SK-N-SH (cell line): ENCODE results near the gene PAEP. TPM values are rescaled to one million over a fixed set of nuclear protein-coding genes. Genes with fewer than 3 reads are reported as not detected.
"Not testable (repeated sequence)": the region's sequence is repeated elsewhere in the genome, so short reads cannot be mapped to it uniquely, and the experiment has no call there.

ENCODE experiments used
- CTCF ChIA-PET: fragments of 300-600, 350-600 bp; formaldehyde crosslinking; extraction: SDS; loops from one replicate; lab custom pipeline; 2021; lab: Yijun Ruan, JAX
- POLR2A ChIA-PET: fragments of 350-600 bp; sonication (Branson Sonifier 250); formaldehyde crosslinking; extraction: SDS; loops from one replicate; lab custom pipeline; 2020; ENCODE audit warnings: antibody characterized with exemption, inconsistent platforms; lab: Yijun Ruan, JAX
- DNase-seq: peaks from one replicate; pipeline ENCODE4 v3.0.0; 2012
- H2AFZ ChIP-seq: fragments of 200-600 bp; sonication (generic); 2 replicates; pipeline ENCODE4 v1.8.1; 2016; ENCODE audit warnings: antibody characterized with exemption, mild to moderate bottlenecking, low read depth
- H3F3A ChIP-seq: fragments of 200-600 bp; sonication (generic); replicated peaks from 2 replicates; pipeline ENCODE3; 2016; ENCODE audit warnings: antibody characterized with exemption, mild to moderate bottlenecking; ENCODE audit not compliant: insufficient read depth
- H3K27ac ChIP-seq, 2 experiments: fragments of 200-500 bp in 1 of 2; fragments of 200-600 bp in 1 of 2; sonication (Bioruptor generic) in 1 of 2; sonication (generic), shearing (Covaris generic) in 1 of 2; 2 replicates each; pipeline versions ENCODE4 v1.5.1 to v1.6.1; 2014 to 2016; ENCODE audit warnings: low read depth in 2 of 2, inconsistent platforms in 1 of 2, low read length in 1 of 2, mild to moderate bottlenecking in 1 of 2, mixed read lengths in 1 of 2
- H3K27me3 ChIP-seq: fragments of 200-600 bp; sonication (generic), shearing (Covaris generic); 2 replicates; pipeline ENCODE4 v1.6.1; 2016; ENCODE audit warnings: mixed run types; ENCODE audit not compliant: insufficient read depth
- H3K36me3 ChIP-seq, 2 experiments: fragments of 200-500 bp in 1 of 2; fragments of 200-600 bp in 1 of 2; sonication (Bioruptor generic) in 1 of 2; sonication (generic) in 1 of 2; replicated peaks in 1 of 2; 2 replicates each; pipeline versions ENCODE3 to v1.5.1; 2014 to 2016; ENCODE audit warnings: low read length in 1 of 2, mild to moderate bottlenecking in 1 of 2; ENCODE audit not compliant: insufficient read depth in 2 of 2, control insufficient read depth in 1 of 2
- H3K4me1 ChIP-seq, 2 experiments: fragments of 200-500 bp in 1 of 2; fragments of 200-600 bp in 1 of 2; sonication (Bioruptor generic) in 1 of 2; sonication (generic), shearing (Covaris generic) in 1 of 2; 2 replicates each; pipeline versions ENCODE4 v1.5.1 to v1.6.1; 2014 to 2016; ENCODE audit warnings: low read depth in 1 of 2, low read length in 1 of 2, mixed run types in 1 of 2; ENCODE audit not compliant: insufficient read depth in 2 of 2, control insufficient read depth in 1 of 2
- H3K4me2 ChIP-seq: fragments of 200-600 bp; sonication (generic), shearing (Covaris generic); 2 replicates; pipeline ENCODE4 v1.6.1; 2017; ENCODE audit warnings: mixed run types
- H3K4me3 ChIP-seq, 2 experiments: fragments of 200-500 bp in 1 of 2; fragments of 200-600 bp in 1 of 2; sonication (Bioruptor generic) in 1 of 2; sonication (generic), shearing (Covaris generic) in 1 of 2; 2 replicates each; pipeline versions ENCODE4 v1.5.1 to v1.8.1; 2014 to 2016; ENCODE audit warnings: low read depth in 2 of 2, inconsistent platforms in 1 of 2, low read length in 1 of 2, mild to moderate bottlenecking in 1 of 2, mixed read lengths in 1 of 2, moderate library complexity in 1 of 2
- H3K79me2 ChIP-seq: fragments of 200-600 bp; sonication (generic); 2 replicates; pipeline ENCODE4 v1.8.1; 2017; ENCODE audit warnings: mild to moderate bottlenecking; ENCODE audit not compliant: insufficient read depth
- H3K9ac ChIP-seq: fragments of 200-600 bp; sonication (generic); 2 replicates; pipeline ENCODE4 v1.6.1; 2017; ENCODE audit warnings: mixed run types
- H3K9me2 ChIP-seq: fragments of 200-600 bp; sonication (generic); 2 replicates; pipeline ENCODE4 v1.6.1; 2017; ENCODE audit warnings: mixed run types
- H3K9me3 ChIP-seq: fragments of 200-600 bp; sonication (generic); 2 replicates; pipeline ENCODE4 v1.6.1; 2017; ENCODE audit warnings: mixed run types, mild to moderate bottlenecking, moderate library complexity
- H4K20me1 ChIP-seq: fragments of 200-600 bp; sonication (generic); 2 replicates; pipeline ENCODE4 v1.6.1; 2017; ENCODE audit warnings: mild to moderate bottlenecking, mixed run types; ENCODE audit not compliant: insufficient read depth
- FOSL2 ChIP-seq: IDR thresholded peaks from 2 replicates; pipeline ENCODE4 v1.4.0; 2012; ENCODE audit warnings: low read depth, mild to moderate bottlenecking, moderate library complexity, borderline replicate concordance
- MEF2A ChIP-seq: IDR thresholded peaks from 2 replicates; pipeline ENCODE4 v1.4.0; 2012; ENCODE audit warnings: low read depth, borderline replicate concordance
- MXI1 ChIP-seq: IDR thresholded peaks from 2 replicates; pipeline ENCODE4 v1.6.1; 2012; ENCODE audit warnings: mild to moderate bottlenecking, low read depth, low read length, improper control_type of control experiment
- POLR2AphosphoS5 ChIP-seq: IDR thresholded peaks from 2 replicates; pipeline ENCODE4 v1.6.1; 2012; ENCODE audit warnings: low read depth, low read length
- RXRA ChIP-seq: IDR thresholded peaks from 2 replicates; pipeline ENCODE4 v1.4.0; 2012; ENCODE audit warnings: low read depth, mild to moderate bottlenecking, borderline replicate concordance
- SIN3A ChIP-seq: IDR thresholded peaks from 2 replicates; pipeline ENCODE4 v1.6.1; 2012; ENCODE audit warnings: low read depth, mild to moderate bottlenecking, low read length, moderate library complexity, borderline replicate concordance
- SMC3 ChIP-seq: IDR thresholded peaks from 2 replicates; pipeline ENCODE4 v1.6.1; 2012; ENCODE audit warnings: low read depth, low read length, improper control_type of control experiment
- WGBS: methylation state at CpG from one replicate; pipeline ENCODE4 v1.1.6; 2017; ENCODE audit warnings: low lambda C conversion rate; 5-methylcytosine and 5-hydroxymethylcytosine counted together
- polyA plus RNA-seq, 3 experiments: library from polyadenylated mRNA; depleted of rRNA; stranded (reverse); fragments of >200 nt; gene quantifications; 2 replicates each; pipeline ENCODE4 v1.2.3, GENCODE V29; 2012
- TF ChIP-seq, protein P1 (sequence below): fragments of 200-600 bp; sonication (generic); IDR thresholded peaks from 2 replicates; pipeline ENCODE4 v1.6.1; 2017; ENCODE audit warnings: antibody characterized with exemption, mild to moderate bottlenecking, moderate library complexity
- TF ChIP-seq, protein P2 (sequence below): IDR thresholded peaks from 2 replicates; pipeline ENCODE4 v1.4.0; 2012; ENCODE audit warnings: low read depth

Gene PAEP
- polyA plus RNA-seq, 1 of the 3 experiments (the other 2 are of a cell fraction) = 0.08 TPM

- H3K9me2 ChIP-seq, H2AFZ ChIP-seq, H3K4me3 ChIP-seq, H3K9ac ChIP-seq, DNase-seq, H3F3A ChIP-seq, CTCF ChIA-PET, H3K79me2 ChIP-seq, POLR2A ChIA-PET, H4K20me1 ChIP-seq, H3K4me2 ChIP-seq, H3K27me3 ChIP-seq, H3K9me3 ChIP-seq, H3K27ac ChIP-seq, H3K36me3 ChIP-seq, H3K4me1 ChIP-seq: not testable (repeated sequence)
- 55% methylated on average over 12 of the region's 21 CpGs for WGBS
Observed at GRCh38 chr9:135546792-135547617, 14.6 kb upstream of the PAEP start.

- Histone ChIP-seq H3K4me3 (no peak overlapping the region), H3F3A (no peaks in the 10 kb centered on the region), H4K20me1 (no peaks in the 10 kb centered on the region), H2AFZ (no peak overlapping the region), H3K4me1 (no peaks in the 10 kb centered on the region), H3K27me3 (no peaks in the 10 kb centered on the region), H3K4me2 (no peak overlapping the region), H3K27ac (no peak overlapping the region), H3K9ac (no peak overlapping the region), H3K9me3 (no peaks in the 10 kb centered on the region), H3K79me2 (no peaks in the 10 kb centered on the region), H3K9me2 (no peaks in the 10 kb centered on the region), H3K36me3 (no peaks in the 10 kb centered on the region)
- DNase-seq = no peak
- 62% methylated on average over 22 of the region's 28 CpGs for WGBS
- ChIA-PET POLR2A (no interaction called here), CTCF (no interaction called here)
- TF ChIP-seq SMC3 (no peak), MXI1 (no peak), POLR2AphosphoS5 (no peak), MEF2A (no peak), SIN3A (no peak), RXRA (no peak), FOSL2 (no peak)
- TF ChIP-seq, protein P1, sequence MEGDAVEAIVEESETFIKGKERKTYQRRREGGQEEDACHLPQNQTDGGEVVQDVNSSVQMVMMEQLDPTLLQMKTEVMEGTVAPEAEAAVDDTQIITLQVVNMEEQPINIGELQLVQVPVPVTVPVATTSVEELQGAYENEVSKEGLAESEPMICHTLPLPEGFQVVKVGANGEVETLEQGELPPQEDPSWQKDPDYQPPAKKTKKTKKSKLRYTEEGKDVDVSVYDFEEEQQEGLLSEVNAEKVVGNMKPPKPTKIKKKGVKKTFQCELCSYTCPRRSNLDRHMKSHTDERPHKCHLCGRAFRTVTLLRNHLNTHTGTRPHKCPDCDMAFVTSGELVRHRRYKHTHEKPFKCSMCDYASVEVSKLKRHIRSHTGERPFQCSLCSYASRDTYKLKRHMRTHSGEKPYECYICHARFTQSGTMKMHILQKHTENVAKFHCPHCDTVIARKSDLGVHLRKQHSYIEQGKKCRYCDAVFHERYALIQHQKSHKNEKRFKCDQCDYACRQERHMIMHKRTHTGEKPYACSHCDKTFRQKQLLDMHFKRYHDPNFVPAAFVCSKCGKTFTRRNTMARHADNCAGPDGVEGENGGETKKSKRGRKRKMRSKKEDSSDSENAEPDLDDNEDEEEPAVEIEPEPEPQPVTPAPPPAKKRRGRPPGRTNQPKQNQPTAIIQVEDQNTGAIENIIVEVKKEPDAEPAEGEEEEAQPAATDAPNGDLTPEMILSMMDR = no peak
- TF ChIP-seq, protein P2, sequence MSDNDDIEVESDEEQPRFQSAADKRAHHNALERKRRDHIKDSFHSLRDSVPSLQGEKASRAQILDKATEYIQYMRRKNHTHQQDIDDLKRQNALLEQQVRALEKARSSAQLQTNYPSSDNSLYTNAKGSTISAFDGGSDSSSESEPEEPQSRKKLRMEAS = no peak
Observed at GRCh38 chr9:135547756-135548736, 13.5 kb upstream of the PAEP start.

DNA sequence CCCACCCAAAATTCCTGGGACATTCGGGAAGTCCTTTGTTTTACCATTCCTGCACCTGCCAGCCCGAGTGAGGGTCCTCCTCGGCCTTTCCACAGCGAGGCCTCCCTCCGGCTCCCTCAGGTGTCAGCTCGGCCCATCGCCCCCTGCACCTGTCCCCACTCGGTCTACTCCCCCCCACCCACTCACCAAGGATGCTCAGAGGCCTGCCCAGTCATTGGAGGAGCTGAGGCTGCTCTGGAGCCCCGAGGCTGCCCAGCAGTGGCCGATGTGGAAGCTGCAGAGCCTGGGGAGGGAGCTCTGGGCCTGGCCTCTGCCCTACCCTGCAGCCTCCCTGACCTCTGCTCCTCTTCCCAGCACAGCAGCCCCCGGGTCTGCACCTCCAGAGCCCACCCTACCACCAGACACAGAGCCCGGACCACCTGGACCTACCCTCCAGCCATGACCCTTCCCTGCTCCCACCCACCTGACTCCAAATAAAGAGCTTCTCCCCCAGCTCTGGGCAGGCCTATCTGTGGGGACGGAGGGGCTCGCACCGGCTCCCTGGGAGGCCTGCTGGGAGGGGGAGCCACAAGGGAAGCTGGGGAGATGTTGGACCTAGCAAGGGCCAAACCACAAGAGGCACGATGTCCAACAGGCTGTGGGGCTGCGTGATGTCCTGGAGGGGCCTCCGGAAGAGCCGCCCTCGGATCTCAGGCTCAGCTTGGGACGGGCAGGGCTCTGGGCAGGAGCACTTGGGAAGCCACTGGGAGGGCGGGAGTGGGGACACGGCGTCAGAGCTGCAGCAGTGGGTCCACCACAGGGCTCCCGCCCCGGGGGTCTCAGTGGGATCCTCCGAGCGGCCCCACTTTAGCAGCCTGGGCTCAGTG, 11.8 kb upstream of the PAEP start:
- H3K36me3 ChIP-seq, H3K27me3 ChIP-seq, H3K79me2 ChIP-seq, H4K20me1 ChIP-seq, H3K4me1 ChIP-seq, H3K9me2 ChIP-seq, POLR2A ChIA-PET, H3F3A ChIP-seq, DNase-seq, H2AFZ ChIP-seq, H3K4me3 ChIP-seq, H3K9me3 ChIP-seq, H3K4me2 ChIP-seq, H3K9ac ChIP-seq, H3K27ac ChIP-seq: not testable (repeated sequence)
- WGBS = 33% methylated on average over 4 of the region's 28 CpGs
- CTCF ChIA-PET = interaction anchor here (0.6 to 0.8 kb wide), 2 partner anchors 45 to 137 kb away, joined by 3 read pairs; no protein-coding TSS in a partner anchor
